ENCODE measurements around the gene LBR.
"Not testable (repeated sequence)": the region's sequence is repeated elsewhere in the genome, so short reads cannot be mapped to it uniquely, and the experiment has no call there.

The LBR gene

GRCh38 chr1:225474439-225474985 is 46.7 kb upstream of the LBR start:
- TF ChIP-seq, protein P1, sequence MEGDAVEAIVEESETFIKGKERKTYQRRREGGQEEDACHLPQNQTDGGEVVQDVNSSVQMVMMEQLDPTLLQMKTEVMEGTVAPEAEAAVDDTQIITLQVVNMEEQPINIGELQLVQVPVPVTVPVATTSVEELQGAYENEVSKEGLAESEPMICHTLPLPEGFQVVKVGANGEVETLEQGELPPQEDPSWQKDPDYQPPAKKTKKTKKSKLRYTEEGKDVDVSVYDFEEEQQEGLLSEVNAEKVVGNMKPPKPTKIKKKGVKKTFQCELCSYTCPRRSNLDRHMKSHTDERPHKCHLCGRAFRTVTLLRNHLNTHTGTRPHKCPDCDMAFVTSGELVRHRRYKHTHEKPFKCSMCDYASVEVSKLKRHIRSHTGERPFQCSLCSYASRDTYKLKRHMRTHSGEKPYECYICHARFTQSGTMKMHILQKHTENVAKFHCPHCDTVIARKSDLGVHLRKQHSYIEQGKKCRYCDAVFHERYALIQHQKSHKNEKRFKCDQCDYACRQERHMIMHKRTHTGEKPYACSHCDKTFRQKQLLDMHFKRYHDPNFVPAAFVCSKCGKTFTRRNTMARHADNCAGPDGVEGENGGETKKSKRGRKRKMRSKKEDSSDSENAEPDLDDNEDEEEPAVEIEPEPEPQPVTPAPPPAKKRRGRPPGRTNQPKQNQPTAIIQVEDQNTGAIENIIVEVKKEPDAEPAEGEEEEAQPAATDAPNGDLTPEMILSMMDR (IDR thresholded peaks at IDR 0.05; ENCODE audit: borderline replicate concordance, control extremely low read depth, extremely low read depth, insufficient read depth, missing control alignments): no peak
- DNase-seq (ENCODE audit: low spot score): no peak
- in situ Hi-C loops (cut with MboI; ENCODE audit: low sequenced_read_pairs, unreplicated experiment): loop anchor here (10.0 kb wide), 1 partner anchor 300 kb away; the partner anchor contains the start of gene SRP9

GRCh38 chr1:225473676-225474438 is 46.0 kb upstream of the LBR start:
- DNase-seq (ENCODE audit: low spot score): not testable (repeated sequence)
- in situ Hi-C loops (cut with MboI; ENCODE audit: low sequenced_read_pairs, unreplicated experiment): loop anchor here (10.0 kb wide), 1 partner anchor 301 kb away; the partner anchor contains the start of gene SRP9

DNA sequence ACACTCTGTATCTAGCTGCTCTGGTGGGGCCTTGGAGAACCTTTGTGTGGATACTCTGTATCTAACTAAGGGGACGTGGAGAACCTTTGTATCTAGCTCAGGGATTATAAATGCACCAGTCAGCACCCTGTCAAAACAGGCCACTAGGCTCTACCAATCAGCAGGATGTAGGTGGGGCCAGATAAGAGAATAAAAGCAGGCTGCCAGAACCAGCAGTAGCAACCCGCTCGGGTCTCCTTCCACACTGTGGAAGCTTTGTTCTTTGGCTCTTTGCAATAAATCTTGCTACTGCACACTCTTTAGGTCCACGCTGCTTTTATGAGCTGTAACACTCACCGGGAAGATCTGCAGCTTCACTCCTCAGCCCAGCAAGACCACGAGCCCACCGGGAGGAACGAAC is 45.4 kb upstream of the LBR start:
- not testable (repeated sequence) for DNase-seq (ENCODE audit: low spot score)
- in situ Hi-C loops (cut with MboI; ENCODE audit: low sequenced_read_pairs, unreplicated experiment): loop anchor here (10.0 kb wide), 1 partner anchor 302 kb away; the partner anchor contains the start of gene SRP9

GRCh38 chr1:225471453-225472301 is 43.8 kb upstream of the LBR start:
- DNase-seq (ENCODE audit: low spot score): no peak
- TF ChIP-seq, protein P1 (IDR thresholded peaks at IDR 0.05; ENCODE audit: borderline replicate concordance, control extremely low read depth, extremely low read depth, insufficient read depth, missing control alignments): no peak
- in situ Hi-C loops (cut with MboI; ENCODE audit: low sequenced_read_pairs, unreplicated experiment): loop anchor here (10.0 kb wide), 1 partner anchor 303 kb away; the partner anchor contains the start of gene SRP9

DNA sequence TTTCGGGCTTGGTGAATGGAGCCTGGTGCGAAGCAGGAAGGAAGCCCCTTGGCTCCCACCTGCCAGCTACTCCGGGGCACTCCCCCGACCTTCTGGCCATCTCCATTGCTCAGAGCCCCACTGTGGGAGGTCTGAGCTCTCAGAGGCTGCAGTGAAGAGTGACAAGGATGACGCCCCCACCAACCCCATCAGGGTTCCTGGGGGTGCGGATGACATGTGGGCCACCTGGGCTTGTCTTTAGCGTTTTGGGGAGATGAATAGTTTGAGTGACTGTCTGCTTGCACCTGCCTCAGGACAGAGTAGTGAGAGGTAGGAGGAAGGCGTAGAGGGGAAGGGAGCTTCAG is 43.2 kb upstream of the LBR start:
- no peak for DNase-seq (ENCODE audit: low spot score)
- TF ChIP-seq, protein P1 (IDR thresholded peaks at IDR 0.05; ENCODE audit: borderline replicate concordance, control extremely low read depth, extremely low read depth, insufficient read depth, missing control alignments): no peak
- in situ Hi-C loops (cut with MboI; ENCODE audit: low sequenced_read_pairs, unreplicated experiment): loop anchor here (10.0 kb wide), 1 partner anchor 304 kb away; the partner anchor contains the start of gene SRP9

DNA sequence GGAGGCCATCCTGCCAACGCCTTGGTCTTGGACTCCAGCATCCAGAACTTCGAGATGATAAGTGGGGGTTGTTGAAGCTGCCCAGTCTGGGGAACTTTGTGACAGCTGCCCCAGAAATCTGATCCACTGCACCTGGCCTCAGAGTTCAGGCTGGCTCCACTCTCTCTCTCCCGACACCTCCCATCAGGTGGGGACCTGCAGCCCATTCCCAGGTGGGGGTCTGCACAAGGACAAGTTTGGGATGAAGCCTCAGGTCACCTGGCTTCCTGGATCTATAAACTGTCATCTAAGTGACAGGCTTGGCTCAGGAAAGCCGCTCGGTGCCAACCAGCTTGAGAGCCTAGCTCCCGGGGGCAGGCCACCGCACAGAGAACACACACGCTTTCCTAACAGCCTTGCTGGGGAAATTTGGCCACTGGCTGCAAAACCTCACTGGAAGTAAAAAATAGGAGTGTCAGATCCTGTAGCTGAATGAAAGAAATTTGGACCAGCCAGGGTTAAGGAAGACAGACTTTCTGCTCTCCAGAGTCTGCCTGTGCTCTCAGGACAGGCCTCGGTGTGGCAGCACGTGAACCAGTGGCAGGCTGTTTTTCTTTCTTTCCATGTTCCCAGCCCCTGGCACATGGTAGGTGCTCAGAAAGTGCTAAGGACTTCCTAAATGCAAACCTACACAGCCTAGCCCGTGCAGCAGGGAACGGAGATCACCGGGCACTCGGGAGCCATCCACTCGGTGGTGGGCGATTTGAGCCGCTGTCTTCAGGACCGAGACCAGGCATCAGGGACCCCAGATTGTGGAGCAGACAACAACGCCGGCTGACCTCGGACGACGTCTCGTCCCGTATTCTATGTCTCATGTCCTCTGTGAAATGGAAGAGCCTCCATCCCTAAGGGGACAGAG is 42.6 kb upstream of the LBR start:
- TF ChIP-seq, protein P1 (IDR thresholded peaks at IDR 0.05; ENCODE audit: borderline replicate concordance, control extremely low read depth, extremely low read depth, insufficient read depth, missing control alignments): no peak
- DNase-seq (ENCODE audit: low spot score): no peak
- in situ Hi-C loops (cut with MboI; ENCODE audit: low sequenced_read_pairs, unreplicated experiment): loop anchor here (10.0 kb wide), 1 partner anchor 304 kb away; the partner anchor contains the start of gene SRP9

GRCh38 chr1:225469051-225469450 is 41.2 kb upstream of the LBR start:
- TF ChIP-seq, protein P1 (IDR thresholded peaks at IDR 0.05; ENCODE audit: borderline replicate concordance, control extremely low read depth, extremely low read depth, insufficient read depth, missing control alignments): no peak
- in situ Hi-C loops (cut with MboI; ENCODE audit: low sequenced_read_pairs, unreplicated experiment): no loop called here
- no peak for DNase-seq (ENCODE audit: low spot score)
